ENCODE data around the gene MTCL1.

MTCL1 gene

DNA sequence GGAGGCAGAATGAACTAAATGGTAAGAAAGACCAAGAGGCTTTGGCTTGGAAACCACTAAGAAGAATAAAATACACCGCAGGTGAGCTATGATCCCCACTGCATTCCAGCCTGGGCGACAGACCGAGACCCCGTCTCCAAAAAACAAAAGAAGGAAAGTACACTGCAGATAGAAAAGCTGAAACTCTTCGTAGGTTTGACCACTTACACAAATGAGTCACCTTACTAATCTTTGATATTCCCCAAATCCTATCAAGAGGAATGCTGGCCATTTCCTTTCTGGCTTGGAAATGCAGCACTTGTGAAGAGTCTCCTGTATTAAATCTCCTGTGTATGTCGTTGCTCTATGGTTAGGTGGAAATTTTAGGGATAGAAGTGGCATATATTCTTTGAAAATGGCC, 108.8 kb downstream of the MTCL1 start:
- H3K4me1 Mint-ChIP-seq (ENCODE audit: low read depth), result no peaks in the 10 kb centered on the region
- H3K36me3 Mint-ChIP-seq (ENCODE audit: low read depth), result no peaks in the 10 kb centered on the region
- no peak overlapping the region for H3K27ac Mint-ChIP-seq
- peaks cover 6% of the 10 kb centered on the region for H3K27me3 Mint-ChIP-seq (ENCODE audit: low read depth)
- no peak overlapping the region for H3K4me3 Mint-ChIP-seq
- H3K9me3 Mint-ChIP-seq, result no peaks in the 10 kb centered on the region

DNA sequence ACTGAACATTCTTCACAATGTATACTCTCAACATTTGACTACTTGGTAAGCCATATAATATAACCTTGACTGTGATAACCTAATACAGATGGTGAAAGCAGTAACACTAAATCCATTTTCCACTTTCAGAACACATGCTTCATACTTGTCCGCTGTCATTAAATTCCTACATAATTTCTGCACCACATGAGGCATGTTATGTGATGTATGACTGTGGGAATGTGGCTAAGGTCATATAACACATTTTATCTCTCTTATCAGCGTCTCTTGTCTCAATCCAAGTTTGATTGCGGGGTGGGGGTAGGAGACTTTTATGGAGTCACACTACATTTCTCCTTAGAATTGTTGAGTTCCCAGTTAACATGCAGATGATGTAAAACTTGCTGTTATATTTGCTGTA, 110.9 kb downstream of the MTCL1 start:
- Mint-ChIP-seq H3K4me3 (no peak overlapping the region), H3K27me3 (ENCODE audit: low read depth) (peaks cover 7% of the 10 kb centered on the region), H3K27ac (no peak overlapping the region), H3K9me3 (no peaks in the 10 kb centered on the region), H3K4me1 (ENCODE audit: low read depth) (no peaks in the 10 kb centered on the region), H3K36me3 (ENCODE audit: low read depth) (no peaks in the 10 kb centered on the region)

DNA sequence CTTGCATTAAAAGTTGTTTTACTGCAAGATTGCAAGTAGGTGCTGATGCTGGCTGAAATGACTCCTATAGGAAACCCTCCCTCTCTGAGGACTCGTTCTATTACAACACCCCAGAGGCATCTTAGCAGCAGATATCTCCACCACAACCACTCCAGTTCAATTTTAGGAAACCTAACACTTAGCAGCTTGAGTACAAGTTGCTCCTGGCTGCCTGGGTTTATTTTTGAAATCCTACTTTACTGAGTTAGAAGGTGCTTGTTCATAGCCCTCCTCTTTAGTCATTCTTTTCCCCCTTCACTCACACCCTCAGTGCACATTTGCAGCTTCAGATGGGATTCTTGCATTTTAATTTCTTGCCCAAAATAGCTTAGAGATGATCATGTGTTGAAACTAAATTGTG, 111.5 kb downstream of the MTCL1 start:
- Mint-ChIP-seq H3K9me3 (no peaks in the 10 kb centered on the region), H3K27ac (no peak overlapping the region), H3K4me3 (no peak overlapping the region), H3K27me3 (ENCODE audit: low read depth) (peaks cover 7% of the 10 kb centered on the region), H3K36me3 (ENCODE audit: low read depth) (no peaks in the 10 kb centered on the region), H3K4me1 (ENCODE audit: low read depth) (no peaks in the 10 kb centered on the region)

DNA sequence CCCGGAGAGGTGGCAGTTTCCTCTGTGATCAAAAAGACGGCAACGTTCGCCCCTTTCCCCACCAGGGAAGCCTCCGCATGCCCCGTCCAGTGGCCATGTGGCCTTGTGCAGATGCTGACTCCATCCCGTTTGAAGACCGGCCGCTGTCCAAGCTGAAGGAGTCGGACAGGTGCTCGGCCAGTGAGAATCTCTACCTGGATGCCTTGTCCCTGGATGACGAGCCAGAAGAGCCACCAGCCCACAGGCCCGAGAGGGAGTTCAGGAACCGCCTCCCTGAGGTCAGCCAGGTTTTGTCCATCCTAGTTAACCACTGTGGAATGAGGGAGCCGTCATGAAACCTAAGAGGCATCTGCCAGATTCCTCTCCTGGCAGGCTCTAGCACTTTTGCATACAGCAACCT, 113.6 kb downstream of the MTCL1 start:
- H3K9me3 Mint-ChIP-seq, result no peaks in the 10 kb centered on the region
- H3K36me3 Mint-ChIP-seq (ENCODE audit: low read depth), result no peaks in the 10 kb centered on the region
- H3K4me1 Mint-ChIP-seq (ENCODE audit: low read depth), result no peaks in the 10 kb centered on the region
- H3K27ac Mint-ChIP-seq, result no peak overlapping the region
- H3K27me3 Mint-ChIP-seq (ENCODE audit: low read depth), result peaks cover 7% of the 10 kb centered on the region
- H3K4me3 Mint-ChIP-seq, result no peak overlapping the region

DNA sequence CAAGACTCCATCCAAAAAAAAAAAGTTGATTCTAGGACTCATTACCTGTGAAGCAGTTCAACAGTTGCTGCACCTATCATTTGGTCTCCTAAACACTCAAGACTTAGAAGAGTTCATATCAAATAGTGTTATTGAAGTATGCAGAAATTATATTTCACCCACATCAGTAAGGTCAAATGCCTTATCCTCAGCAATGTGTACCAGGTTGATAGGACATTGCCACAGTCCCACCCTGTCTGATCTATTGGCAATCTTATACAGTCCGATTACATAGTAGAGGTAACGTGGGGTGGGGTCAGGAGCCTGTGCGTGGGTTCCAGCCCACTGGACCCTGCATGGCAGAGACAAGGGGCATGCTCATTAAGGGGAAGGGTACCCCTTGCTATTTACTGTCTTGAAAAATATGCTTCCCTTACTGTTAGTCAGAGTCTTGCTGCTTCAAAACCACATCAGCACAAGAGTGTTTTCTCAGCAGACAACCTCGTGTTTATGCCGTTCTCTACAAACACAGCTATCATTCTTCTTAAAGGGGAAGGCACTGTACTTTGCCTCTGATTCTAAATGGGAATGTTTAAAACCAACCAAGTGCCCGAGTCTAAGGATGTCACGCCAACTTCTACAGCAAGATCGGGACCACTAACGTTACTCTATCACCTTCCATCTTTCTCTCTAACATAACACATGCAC, 115.2 kb downstream of the MTCL1 start:
- Mint-ChIP-seq H3K27ac (no peak overlapping the region), H3K36me3 (ENCODE audit: low read depth) (no peaks in the 10 kb centered on the region), H3K4me3 (no peak overlapping the region), H3K9me3 (no peaks in the 10 kb centered on the region), H3K4me1 (ENCODE audit: low read depth) (no peaks in the 10 kb centered on the region), H3K27me3 (ENCODE audit: low read depth) (peaks cover 7% of the 10 kb centered on the region)

DNA sequence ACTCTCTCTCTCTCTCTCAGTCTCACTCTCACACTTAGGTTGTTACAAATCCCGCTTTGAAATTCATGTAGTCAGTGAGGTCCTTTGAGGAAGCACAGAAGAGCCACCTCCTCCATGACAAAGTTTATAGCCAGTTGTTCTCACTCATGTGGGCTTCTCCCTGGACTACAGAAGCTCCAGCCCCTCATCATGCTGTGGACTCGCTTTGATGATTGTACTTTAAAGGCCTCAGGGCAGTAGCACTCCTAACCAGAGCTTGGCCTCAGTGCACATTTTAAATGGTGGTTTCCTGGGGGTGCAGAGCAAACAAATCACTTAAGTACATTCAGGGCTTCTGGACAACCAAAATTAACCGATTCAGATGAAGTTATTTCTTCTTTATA, 115.7 kb downstream of the MTCL1 start:
- Mint-ChIP-seq H3K36me3 (ENCODE audit: low read depth) (no peaks in the 10 kb centered on the region), H3K9me3 (no peaks in the 10 kb centered on the region), H3K27ac (no peak overlapping the region), H3K4me1 (ENCODE audit: low read depth) (no peaks in the 10 kb centered on the region), H3K4me3 (no peak overlapping the region), H3K27me3 (ENCODE audit: low read depth) (peaks cover 7% of the 10 kb centered on the region)

DNA sequence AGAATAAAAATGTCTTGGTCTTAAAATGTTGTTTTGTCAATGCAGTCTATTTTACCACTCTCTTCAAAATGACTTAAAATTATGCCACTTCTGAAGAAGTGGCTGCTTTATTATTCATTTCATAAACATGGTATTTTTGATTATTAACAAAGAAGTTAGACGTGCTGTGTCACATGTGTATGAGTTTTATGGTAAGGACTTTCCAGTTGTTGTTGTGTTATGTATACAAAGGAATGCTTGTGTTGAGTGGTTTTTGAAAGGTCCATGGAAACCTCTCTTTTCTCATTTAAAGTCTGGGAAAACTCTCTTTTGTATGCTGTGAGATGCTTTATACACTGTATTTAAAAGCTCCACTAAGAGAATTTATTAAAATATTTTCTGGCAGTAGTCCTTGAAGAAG, 116.2 kb downstream of the MTCL1 start:
- peaks cover 4% of the 10 kb centered on the region for H3K27me3 Mint-ChIP-seq (ENCODE audit: low read depth)
- no peaks in the 10 kb centered on the region for H3K36me3 Mint-ChIP-seq (ENCODE audit: low read depth)
- H3K4me1 Mint-ChIP-seq (ENCODE audit: low read depth), result no peaks in the 10 kb centered on the region
- H3K4me3 Mint-ChIP-seq, result no peak overlapping the region
- H3K9me3 Mint-ChIP-seq, result no peaks in the 10 kb centered on the region
- H3K27ac Mint-ChIP-seq, result no peak overlapping the region

DNA sequence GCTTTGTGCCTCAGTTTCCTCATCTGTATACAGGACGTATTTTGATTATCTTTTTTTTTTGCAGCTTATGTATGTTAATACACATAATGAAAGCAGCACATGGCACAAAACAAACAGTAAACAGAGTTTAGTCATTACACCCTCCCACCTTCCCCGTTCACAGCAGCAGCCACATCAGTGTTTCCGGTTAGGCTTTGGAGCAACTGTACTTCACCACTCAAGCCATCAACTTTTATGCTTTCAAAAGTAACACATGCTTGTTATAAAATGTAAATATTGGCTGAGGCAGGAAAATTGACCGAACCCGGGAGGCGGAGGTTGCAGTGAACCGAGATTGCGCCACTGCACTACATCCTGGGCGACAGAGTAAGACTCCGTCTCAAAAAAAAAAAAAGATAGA, 117.3 kb downstream of the MTCL1 start:
- Mint-ChIP-seq H3K4me3 (no peak overlapping the region), H3K27ac (no peak overlapping the region), H3K27me3 (ENCODE audit: low read depth) (peaks cover 4% of the 10 kb centered on the region), H3K4me1 (ENCODE audit: low read depth) (no peaks in the 10 kb centered on the region), H3K9me3 (no peaks in the 10 kb centered on the region), H3K36me3 (ENCODE audit: low read depth) (no peaks in the 10 kb centered on the region)

DNA sequence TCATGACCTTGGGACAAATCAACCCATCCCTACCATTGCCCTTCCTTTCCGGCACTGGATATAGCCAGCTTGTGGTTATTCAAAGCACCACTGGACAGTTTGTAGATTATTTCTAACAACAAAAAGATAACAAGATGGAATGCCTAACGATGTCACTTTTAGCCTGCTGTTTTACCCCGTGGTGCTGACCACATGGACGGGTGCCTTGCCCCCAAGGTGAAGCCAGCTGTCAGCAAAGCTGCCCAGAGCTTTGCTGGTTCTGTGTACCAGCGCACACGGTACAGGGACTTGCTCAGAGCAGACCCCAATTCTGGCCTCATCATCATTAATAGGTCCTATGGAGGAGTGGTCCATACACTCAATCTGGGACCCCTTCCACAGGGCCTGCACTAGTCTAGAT, 118.2 kb downstream of the MTCL1 start:
- H3K27ac Mint-ChIP-seq, result no peak overlapping the region
- no peaks in the 10 kb centered on the region for H3K9me3 Mint-ChIP-seq
- no peaks in the 10 kb centered on the region for H3K36me3 Mint-ChIP-seq (ENCODE audit: low read depth)
- no peak overlapping the region for H3K4me3 Mint-ChIP-seq
- H3K27me3 Mint-ChIP-seq (ENCODE audit: low read depth), result peaks cover 7% of the 10 kb centered on the region
- H3K4me1 Mint-ChIP-seq (ENCODE audit: low read depth), result no peaks in the 10 kb centered on the region

DNA sequence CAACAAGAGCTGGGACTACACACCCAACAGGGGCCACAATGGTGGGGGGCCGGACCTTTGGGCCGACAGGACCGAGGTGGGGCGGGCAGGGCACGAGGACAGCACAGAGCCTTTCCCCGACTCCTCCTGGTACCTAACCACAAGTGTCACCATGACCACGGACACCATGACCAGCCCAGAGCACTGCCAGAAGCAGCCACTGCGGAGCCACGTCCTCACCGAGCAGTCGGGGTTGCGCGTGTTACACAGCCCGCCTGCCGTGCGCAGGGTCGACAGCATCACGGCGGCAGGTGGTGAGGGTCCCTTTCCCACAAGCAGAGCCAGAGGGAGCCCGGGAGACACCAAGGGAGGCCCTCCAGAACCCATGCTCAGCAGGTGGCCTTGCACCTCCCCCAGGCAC, 119.5 kb downstream of the MTCL1 start:
- peaks cover 7% of the 10 kb centered on the region for H3K27me3 Mint-ChIP-seq (ENCODE audit: low read depth)
- no peaks in the 10 kb centered on the region for H3K9me3 Mint-ChIP-seq
- H3K36me3 Mint-ChIP-seq (ENCODE audit: low read depth), result no peaks in the 10 kb centered on the region
- H3K4me3 Mint-ChIP-seq, result no peak overlapping the region
- no peak overlapping the region for H3K27ac Mint-ChIP-seq
- H3K4me1 Mint-ChIP-seq (ENCODE audit: low read depth), result no peaks in the 10 kb centered on the region

DNA sequence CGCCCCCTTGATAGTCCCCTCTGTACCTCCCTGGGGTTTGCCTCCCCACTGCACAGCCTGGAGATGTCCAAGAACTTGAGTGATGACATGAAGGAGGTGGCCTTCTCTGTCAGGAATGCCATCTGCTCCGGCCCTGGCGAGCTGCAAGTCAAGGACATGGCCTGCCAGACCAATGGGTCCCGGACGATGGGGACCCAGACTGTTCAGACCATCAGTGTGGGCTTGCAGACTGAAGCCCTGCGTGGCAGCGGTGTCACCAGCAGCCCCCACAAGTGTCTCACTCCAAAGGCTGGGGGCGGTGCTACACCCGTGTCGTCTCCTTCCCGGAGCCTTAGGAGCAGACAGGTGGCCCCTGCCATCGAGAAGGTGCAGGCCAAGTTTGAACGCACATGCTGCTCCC, 119.9 kb downstream of the MTCL1 start:
- Mint-ChIP-seq H3K36me3 (ENCODE audit: low read depth) (no peaks in the 10 kb centered on the region), H3K4me1 (ENCODE audit: low read depth) (no peaks in the 10 kb centered on the region), H3K27ac (no peak overlapping the region), H3K27me3 (ENCODE audit: low read depth) (peaks cover 7% of the 10 kb centered on the region), H3K9me3 (no peaks in the 10 kb centered on the region), H3K4me3 (no peak overlapping the region)

DNA sequence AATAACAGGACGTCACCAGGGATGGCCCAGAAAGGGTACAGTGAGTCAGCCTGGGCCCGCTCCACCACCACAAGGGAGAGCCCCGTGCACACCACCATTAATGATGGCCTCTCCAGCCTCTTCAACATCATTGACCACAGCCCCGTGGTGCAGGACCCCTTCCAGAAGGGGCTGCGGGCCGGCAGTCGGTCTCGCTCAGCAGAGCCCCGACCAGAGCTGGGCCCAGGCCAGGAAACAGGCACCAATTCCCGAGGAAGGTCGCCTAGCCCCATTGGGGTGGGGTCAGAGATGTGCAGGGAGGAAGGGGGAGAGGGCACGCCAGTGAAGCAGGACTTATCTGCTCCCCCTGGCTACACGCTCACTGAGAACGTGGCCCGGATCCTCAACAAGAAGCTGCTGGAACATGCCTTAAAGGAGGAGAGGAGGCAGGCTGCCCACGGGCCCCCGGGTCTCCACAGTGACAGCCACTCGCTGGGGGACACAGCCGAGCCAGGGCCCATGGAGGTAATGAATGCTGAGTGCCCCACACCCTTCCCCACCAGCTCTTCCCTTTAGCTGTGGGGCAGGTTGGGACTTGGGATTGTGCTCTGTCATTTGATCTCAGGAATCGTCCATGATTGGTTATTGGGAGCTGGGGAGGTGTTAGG, 120.5 kb downstream of the MTCL1 start:
- Mint-ChIP-seq H3K27me3 (ENCODE audit: low read depth) (peaks cover 5% of the 10 kb centered on the region), H3K9me3 (no peaks in the 10 kb centered on the region), H3K4me3 (no peak overlapping the region), H3K4me1 (ENCODE audit: low read depth) (no peaks in the 10 kb centered on the region), H3K27ac (no peak overlapping the region), H3K36me3 (ENCODE audit: low read depth) (no peaks in the 10 kb centered on the region)

DNA sequence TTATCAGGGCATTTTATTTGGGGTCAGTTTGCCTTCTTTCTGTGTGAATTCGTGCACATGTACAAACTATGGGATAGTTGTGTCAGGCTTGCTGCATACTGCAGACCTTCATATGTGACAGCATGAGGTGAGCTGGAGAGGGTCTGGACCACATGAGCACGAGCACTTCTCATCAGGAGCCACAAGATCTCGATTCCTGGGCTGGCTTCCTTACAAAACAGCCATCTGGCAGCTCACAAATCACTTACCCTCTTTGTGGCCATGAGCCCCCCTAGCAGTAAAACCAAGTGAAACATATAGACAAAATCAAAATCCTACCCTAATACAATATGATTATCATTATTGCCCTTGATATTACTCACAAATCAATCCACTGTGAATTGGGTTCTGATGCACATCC, 121.2 kb downstream of the MTCL1 start:
- no peaks in the 10 kb centered on the region for H3K4me1 Mint-ChIP-seq (ENCODE audit: low read depth)

DNA sequence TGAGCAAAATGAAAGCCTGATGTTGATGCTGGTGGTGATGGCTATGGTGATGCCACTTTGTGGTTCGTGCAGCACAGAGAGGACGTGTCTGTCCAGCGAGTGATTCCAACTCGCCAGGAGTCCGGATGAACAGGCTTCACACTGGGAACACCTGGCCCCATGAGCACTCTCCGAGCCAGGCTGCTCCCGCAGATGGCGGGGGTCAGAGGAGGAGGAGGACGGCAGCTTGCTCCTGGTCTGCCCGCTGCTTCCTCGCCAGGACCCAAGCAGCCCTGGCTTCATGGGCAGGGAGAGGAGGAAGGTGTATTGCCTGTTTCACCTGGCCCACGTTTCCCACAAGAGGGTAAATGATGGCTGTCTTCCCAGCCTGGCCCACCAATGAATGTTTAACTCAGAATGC, 121.6 kb downstream of the MTCL1 start:
- no peaks in the 10 kb centered on the region for H3K4me1 Mint-ChIP-seq (ENCODE audit: low read depth)
- H3K27ac Mint-ChIP-seq, result no peak overlapping the region
- H3K4me3 Mint-ChIP-seq, result no peak overlapping the region
- H3K36me3 Mint-ChIP-seq (ENCODE audit: low read depth), result no peaks in the 10 kb centered on the region
- no peaks in the 10 kb centered on the region for H3K9me3 Mint-ChIP-seq
- peaks cover 3% of the 10 kb centered on the region for H3K27me3 Mint-ChIP-seq (ENCODE audit: low read depth)

More for the DNA sequence above, 121.2 kb downstream of the MTCL1 start:
- Mint-ChIP-seq H3K27ac (no peak overlapping the region), H3K36me3 (ENCODE audit: low read depth) (no peaks in the 10 kb centered on the region), H3K9me3 (no peaks in the 10 kb centered on the region), H3K27me3 (ENCODE audit: low read depth) (peaks cover 3% of the 10 kb centered on the region), H3K4me3 (no peak overlapping the region)

DNA sequence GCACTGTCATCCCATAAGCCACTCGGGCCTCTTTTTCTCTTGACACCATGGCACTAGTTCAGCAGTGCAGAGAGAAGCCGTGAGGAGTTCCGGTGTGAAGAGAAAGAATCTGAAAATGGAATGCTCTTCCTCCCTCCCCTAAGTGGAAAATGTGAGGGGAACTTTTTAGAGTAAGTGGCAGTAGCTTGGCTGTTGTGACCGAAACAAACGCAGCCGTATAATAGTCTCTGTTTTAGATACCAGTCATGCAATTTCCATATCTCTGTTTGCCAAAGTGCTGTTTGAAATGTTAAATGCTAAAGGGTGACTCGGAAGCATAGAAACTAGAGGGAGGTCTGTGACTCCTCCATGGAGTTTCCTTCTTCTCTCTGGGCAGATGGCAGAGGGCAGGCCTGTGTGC, 122.9 kb downstream of the MTCL1 start:
- no peaks in the 10 kb centered on the region for H3K4me1 Mint-ChIP-seq (ENCODE audit: low read depth)
- H3K27ac Mint-ChIP-seq, result no peak overlapping the region
- peaks cover 3% of the 10 kb centered on the region for H3K27me3 Mint-ChIP-seq (ENCODE audit: low read depth)
- H3K9me3 Mint-ChIP-seq, result no peaks in the 10 kb centered on the region
- no peak overlapping the region for H3K4me3 Mint-ChIP-seq
- no peaks in the 10 kb centered on the region for H3K36me3 Mint-ChIP-seq (ENCODE audit: low read depth)
